Panc1 (cell line): ENCODE results near the gene TOPORS.
A peak's percentile ranks its signal among the peaks of the same experiment; 100 is the strongest.

ENCODE experiments used
- POLR2AphosphoS5 ChIP-seq: IDR thresholded peaks from 2 replicates; pipeline ENCODE4 v1.6.1; 2012; ENCODE audit warnings: mild to moderate bottlenecking, low read depth, low read length, moderate library complexity
- TF ChIP-seq, protein P1 (sequence below): fragments of 450-650 bp; IDR thresholded peaks from 2 replicates; pipeline ENCODE4 v1.5.1; 2017; ENCODE audit warnings: mild to moderate bottlenecking

DNA sequence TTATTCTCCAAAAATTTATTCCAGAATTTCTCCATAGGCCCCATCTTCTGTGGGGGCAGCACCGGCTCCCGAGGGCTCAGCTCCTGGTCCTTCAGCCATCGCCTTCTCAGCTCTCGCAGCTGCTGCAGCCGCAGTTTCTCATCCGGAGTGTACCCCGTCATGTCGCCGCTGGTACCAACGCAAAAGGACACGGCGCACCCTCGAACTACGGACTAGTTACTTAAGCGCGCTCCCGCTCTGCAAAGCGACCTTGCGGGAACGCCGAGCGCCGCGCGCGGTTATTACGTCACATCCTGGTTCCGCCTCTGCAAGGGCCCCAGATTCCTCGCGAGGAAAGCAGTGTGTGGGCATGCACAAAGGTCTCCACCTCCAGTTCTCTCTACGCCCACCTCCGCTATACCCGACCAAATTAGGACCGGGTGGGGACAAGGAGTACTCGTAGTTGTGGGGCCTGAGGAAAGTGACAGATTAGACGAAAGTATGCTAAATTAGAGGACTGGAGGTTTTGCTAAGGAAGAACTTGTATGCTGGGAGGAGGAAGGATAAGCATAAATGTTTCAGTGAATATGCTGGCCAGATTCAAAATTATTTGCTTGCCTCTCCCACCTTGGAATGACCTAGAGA is 20.6 kb upstream of the TOPORS start, which contains the start of gene NDUFB6:
- TF ChIP-seq POLR2AphosphoS5, result peak; percentile 91
- TF ChIP-seq, protein P1, sequence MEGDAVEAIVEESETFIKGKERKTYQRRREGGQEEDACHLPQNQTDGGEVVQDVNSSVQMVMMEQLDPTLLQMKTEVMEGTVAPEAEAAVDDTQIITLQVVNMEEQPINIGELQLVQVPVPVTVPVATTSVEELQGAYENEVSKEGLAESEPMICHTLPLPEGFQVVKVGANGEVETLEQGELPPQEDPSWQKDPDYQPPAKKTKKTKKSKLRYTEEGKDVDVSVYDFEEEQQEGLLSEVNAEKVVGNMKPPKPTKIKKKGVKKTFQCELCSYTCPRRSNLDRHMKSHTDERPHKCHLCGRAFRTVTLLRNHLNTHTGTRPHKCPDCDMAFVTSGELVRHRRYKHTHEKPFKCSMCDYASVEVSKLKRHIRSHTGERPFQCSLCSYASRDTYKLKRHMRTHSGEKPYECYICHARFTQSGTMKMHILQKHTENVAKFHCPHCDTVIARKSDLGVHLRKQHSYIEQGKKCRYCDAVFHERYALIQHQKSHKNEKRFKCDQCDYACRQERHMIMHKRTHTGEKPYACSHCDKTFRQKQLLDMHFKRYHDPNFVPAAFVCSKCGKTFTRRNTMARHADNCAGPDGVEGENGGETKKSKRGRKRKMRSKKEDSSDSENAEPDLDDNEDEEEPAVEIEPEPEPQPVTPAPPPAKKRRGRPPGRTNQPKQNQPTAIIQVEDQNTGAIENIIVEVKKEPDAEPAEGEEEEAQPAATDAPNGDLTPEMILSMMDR, result no peak
